ENCODE data around the gene HENMT1. TPM values are rescaled to one million over a fixed set of nuclear protein-coding genes. Genes with fewer than 3 reads are reported as not detected.

Gene HENMT1
- total RNA-seq, 1 experiment from 2014 or later: 6.2 TPM

DNA sequence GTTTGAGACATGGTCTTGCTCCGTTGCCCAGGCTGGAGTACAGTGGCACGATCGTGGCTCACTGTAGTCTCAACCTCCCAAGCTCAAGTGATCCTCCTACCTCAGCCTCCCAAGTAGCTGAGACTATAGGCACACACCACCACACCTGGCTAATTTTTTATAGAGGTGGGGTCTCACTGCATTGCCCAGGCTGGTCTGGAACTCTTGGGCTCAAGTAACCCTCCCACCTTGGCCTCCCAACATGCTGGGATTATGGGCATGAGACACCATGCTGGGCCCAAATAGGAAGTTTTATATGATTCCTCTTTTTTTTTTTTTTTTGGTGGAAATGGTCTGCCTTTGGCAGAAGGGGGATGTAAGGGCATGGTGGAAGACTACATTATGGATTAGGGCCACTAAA is 45.8 kb upstream of the HENMT1 start:
- H4K91ac ChIP-seq (ENCODE audit: insufficient read length, low read depth, low read length): no peak overlapping the region
- Mint-ChIP-seq H3K4me3 (no peak overlapping the region), H3K36me3 (ENCODE audit: insufficient read depth in 1 of 3, low read depth in 3 of 3) (peaks cover 0 to 9% (median 0%) of the 10 kb centered on the region in 3 experiments; a peak in 2 of 7 replicates), H3K27ac (no peak overlapping the region), H3K27me3 (ENCODE audit: low read depth) (peaks cover 1% of the 10 kb centered on the region), H3K4me1 (peaks cover 0 to 6% of the 10 kb centered on the region in 2 experiments; a peak in 2 of 4 replicates), H3K9me3 (no peaks in the 10 kb centered on the region)
- no peak overlapping the region for H3K56ac ChIP-seq (ENCODE audit: insufficient read length, low read depth, low read length)
- H3K18ac ChIP-seq (ENCODE audit: insufficient read length, low read depth, low read length): no peak overlapping the region
- no peaks in the 10 kb centered on the region for H3K79me2 ChIP-seq (ENCODE audit: insufficient read depth, low read length)
- no CpG with 5 or more reads among the region's 3 CpGs for WGBS (ENCODE audit: extremely low coverage, insufficient read length, low lambda C conversion rate)
- H2BK15ac ChIP-seq (ENCODE audit: low read depth, low read length): no peak overlapping the region
- H3K27ac ChIP-seq (ENCODE audit: insufficient read length, low read depth, low read length): no peak overlapping the region
- no peaks in the 10 kb centered on the region for H3K27me3 ChIP-seq (ENCODE audit: insufficient read depth, low read length)
- TF ChIP-seq, protein P1, sequence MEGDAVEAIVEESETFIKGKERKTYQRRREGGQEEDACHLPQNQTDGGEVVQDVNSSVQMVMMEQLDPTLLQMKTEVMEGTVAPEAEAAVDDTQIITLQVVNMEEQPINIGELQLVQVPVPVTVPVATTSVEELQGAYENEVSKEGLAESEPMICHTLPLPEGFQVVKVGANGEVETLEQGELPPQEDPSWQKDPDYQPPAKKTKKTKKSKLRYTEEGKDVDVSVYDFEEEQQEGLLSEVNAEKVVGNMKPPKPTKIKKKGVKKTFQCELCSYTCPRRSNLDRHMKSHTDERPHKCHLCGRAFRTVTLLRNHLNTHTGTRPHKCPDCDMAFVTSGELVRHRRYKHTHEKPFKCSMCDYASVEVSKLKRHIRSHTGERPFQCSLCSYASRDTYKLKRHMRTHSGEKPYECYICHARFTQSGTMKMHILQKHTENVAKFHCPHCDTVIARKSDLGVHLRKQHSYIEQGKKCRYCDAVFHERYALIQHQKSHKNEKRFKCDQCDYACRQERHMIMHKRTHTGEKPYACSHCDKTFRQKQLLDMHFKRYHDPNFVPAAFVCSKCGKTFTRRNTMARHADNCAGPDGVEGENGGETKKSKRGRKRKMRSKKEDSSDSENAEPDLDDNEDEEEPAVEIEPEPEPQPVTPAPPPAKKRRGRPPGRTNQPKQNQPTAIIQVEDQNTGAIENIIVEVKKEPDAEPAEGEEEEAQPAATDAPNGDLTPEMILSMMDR (conservative IDR thresholded peaks at IDR 0.05): no peak
- no peak overlapping the region for H3K23ac ChIP-seq (ENCODE audit: insufficient read length, low read depth, low read length)
- no peak overlapping the region for H4K8ac ChIP-seq (replicated peaks; ENCODE audit: insufficient read length, low read depth, low read length)
- H2BK5ac ChIP-seq (ENCODE audit: insufficient read length, low read length): no peak overlapping the region
- H3T11ph ChIP-seq (ENCODE audit: low read length): no peak overlapping the region
- no peaks in the 10 kb centered on the region for H3K4me1 ChIP-seq (ENCODE audit: insufficient read depth, low read length)
- H3K79me1 ChIP-seq (ENCODE audit: insufficient read depth, low read depth, low read length, poor library complexity, severe bottlenecking): no peaks in the 10 kb centered on the region
- H3K4me2 ChIP-seq (ENCODE audit: insufficient read depth, insufficient read length, low read length): no peak overlapping the region
- H4K20me1 ChIP-seq (ENCODE audit: control insufficient read depth, insufficient read depth, insufficient read length): no peaks in the 10 kb centered on the region
- H3K23me2 ChIP-seq (ENCODE audit: insufficient read length, low read depth, low read length, poor library complexity, severe bottlenecking): no peaks in the 10 kb centered on the region
- no peak overlapping the region for H3K9ac ChIP-seq (ENCODE audit: extremely low read depth, insufficient read length, low read length)
- no peak overlapping the region for H3K14ac ChIP-seq (ENCODE audit: insufficient read depth, low read length)
- no peak overlapping the region for H3K4ac ChIP-seq (ENCODE audit: low read depth, low read length)
- no peak overlapping the region for H2BK120ac ChIP-seq (ENCODE audit: low read depth, low read length, poor library complexity, severe bottlenecking)
- no peaks in the 10 kb centered on the region for H3K9me3 ChIP-seq (ENCODE audit: control insufficient read depth, low read depth, low read length)
- H4K5ac ChIP-seq (ENCODE audit: insufficient read length, low read depth, low read length): no peak overlapping the region
- no peak overlapping the region for H2BK12ac ChIP-seq (ENCODE audit: insufficient read length, low read depth, low read length)
- H2AK5ac ChIP-seq (ENCODE audit: insufficient read length, low read length): no peak overlapping the region
- no peak overlapping the region for H2BK20ac ChIP-seq (ENCODE audit: low read depth, low read length, poor library complexity, severe bottlenecking)
- no peak for DNase-seq
- no peak overlapping the region for H2AFZ ChIP-seq (ENCODE audit: low read length)

All from H9 (cell line).